SIG-M5 (cell line): ENCODE data around the gene MBD5.
"Not testable (repeated sequence)": the region's sequence is repeated elsewhere in the genome, so short reads cannot be mapped to it uniquely, and the experiment has no call there.

Experiments used
- DNase-seq: peaks from one replicate; lab custom pipeline; 2025; lab: John Stamatoyannopoulos, UW

The MBD5 gene

DNA sequence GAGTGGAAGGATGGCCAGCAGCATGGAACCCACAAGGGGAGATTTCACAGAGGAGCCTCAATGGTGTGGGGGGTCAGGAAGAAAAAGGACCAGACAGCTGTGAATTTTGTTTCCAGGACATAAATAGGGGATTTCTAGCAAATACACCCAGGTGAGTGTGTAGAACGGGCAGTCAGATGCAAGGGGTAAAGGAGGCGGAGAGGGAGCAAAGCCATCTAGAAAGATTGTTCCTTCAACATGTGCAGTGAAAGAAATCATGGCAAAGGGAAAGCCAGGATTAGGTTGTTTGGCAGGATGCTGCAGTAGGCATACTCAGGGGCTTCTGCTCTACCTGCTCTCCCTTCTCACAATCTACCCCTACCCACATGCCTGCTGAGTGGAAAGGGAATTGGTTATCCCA, 504.2 kb downstream of the MBD5 start:
- DNase-seq = no peak

DNA sequence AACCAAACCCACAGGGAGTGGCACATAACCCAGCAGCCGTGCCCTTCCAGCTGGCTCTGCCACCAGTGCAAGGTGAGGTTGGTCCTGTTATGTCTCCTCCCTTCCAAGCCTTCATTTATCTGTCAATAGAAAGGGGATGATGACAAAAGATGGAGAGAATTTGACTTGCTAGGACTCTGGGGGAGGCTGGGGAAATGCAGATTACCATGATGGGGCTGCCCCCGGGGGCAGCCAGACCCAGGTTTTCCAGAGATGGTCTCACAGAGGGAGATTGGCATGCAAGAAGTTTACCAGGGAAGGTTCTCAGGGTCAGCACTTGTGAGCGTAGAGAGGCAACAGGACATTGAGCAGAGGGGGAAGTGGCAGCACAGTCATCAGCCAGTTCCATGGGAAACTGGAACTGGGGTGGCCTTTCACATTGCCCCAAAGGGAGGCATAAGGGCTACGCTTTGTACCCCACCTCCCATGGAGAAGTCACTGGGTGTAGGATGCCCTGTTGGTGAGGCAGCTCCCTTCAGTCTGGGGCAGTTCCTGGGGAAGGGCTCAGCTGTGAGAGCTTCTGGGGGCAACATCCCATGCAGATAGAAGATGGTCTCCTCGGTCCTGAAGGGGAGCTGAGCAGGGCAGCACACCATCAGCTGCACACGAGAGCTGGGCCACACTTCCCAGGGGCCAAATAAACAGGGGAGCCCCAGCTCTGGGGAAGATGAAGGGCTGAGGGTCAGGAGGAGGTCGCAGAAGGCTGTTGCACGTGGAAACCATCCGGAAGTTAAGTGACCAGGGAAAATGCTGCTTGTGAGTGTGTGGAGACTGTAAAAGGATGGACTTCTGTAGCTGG, 505.8 kb downstream of the MBD5 start:
- no peak for DNase-seq

DNA sequence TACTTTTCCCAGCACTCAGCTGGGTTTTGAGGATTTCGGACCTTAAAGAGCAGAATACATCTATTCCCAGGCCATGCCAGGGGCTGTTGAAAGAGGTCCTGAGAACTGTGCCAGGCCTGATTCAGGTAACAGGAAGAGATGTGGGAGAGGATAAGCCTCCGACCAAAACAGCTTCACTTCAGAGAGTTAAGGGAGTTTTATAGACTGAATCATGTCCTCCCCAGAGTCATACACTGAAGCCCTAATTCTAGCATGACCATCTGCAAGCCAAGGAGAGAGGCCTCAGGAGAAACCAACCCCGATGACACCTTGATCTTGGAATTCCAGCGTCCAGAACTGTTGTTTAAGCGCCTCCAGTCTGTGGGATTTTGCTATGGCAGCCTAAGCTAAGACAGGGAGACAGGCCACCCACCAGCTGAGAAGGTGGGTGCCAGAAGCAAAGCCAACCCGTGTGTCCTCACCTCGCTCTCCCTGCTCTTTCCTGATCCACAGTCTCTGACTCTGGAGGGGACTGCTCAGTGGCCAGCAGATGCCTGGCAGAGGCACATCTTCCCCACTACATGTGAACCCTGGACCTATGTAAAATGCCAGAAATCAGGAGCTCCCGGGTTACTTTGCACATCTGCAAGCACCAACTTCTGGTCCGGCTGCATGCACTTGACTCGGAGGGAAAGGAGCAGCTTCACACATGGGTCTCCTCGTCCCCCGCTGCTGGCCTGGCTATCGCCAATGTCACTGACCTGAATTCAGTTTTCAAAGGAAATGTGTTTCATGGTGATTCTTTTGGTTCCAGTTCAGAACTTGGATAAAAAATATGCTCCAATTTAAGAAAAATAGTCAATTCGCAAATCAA, 506.8 kb downstream of the MBD5 start:
- no peak for DNase-seq

DNA sequence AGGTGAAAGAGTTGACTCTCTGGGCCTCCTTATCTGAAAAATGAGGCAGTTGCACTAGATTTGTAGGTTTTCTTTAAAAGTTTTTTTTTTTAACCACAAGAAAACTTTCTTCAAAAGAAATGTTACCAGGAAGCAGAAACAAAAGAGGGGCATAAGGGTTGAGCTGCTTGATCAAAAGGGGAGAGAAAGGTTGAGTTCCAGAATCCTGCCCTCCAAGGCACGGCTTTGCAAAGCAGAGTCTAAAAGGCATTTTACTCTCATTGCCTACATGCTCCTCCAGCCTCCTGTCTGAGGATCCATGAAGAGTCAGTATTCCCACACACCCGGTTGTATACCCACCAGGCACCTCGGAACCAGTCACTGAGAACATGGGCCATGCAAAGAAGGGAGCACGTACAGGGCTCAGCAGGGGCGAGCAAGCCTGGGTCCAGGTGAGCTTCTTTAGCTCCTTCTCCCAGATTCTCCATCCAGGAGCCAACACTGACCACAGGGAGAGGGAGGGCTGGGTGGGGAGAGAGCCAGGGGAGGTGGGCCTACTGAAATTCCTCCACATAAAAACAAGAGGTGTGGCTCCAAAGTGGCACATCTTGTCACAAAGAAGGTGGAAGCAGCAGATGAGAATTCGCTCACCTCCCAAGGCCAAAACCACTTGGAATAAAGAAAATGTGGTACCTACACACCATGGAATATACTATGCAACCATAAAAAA, 507.6 kb downstream of the MBD5 start:
- no peak for DNase-seq

DNA sequence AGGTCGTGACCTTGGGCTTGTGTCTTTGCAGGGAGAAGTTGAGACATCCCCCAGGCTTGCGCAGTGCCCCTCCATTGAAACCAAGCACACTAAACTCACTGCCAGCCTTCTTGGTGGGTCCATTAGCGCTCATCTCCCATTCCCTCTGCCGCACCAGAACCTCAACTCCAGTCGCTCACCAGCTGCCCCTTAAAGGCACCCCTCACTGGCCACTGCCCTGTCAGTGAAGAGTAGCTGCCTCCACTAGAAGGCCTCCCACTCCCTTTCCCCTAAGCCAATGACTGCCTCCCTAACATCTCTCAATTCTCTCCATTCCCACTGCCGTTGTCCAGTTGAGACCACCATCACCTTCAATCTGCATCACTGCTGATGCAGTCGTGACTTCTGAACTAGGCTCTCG, 508.9 kb downstream of the MBD5 start:
- DNase-seq = no peak

DNA sequence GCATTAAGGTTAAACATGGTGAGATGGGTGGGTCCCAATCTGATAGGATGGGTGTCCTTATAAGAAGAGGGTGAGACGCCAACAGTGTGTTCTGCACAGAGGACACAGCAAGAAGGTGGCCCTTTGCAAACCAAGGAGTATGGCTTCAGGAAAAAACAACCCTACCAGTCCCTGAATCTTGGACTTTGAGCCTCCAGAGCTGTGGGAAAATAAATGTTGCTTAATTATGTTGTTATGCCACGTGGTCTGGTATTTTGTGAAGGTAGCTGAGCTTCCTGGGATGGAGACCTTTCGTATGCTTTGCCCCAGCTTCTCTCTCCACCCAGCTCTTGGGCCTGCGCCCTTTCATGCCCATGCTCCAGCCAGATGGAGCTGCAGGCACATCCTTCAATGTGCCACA, 509.5 kb downstream of the MBD5 start:
- DNase-seq = no peak

DNA sequence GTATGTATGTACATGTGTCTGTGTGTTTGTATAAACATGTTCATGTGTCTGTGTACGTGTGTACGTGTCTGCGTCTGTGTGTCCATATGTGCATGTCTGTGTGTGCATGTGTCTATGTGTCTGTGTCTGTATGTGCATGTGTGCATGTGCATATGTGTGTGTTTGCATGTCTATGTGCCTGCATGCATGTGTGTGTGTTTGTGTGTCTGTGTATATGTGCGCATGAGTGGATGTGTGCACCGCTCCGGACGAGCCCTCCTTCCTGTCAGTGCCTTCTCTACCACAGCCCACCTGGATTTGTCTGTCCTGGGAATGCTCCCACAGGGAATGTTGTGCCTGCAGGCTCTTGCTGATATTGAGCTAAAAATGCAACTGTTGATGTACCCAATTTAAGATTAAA, 510.3 kb downstream of the MBD5 start:
- no peak for DNase-seq

DNA sequence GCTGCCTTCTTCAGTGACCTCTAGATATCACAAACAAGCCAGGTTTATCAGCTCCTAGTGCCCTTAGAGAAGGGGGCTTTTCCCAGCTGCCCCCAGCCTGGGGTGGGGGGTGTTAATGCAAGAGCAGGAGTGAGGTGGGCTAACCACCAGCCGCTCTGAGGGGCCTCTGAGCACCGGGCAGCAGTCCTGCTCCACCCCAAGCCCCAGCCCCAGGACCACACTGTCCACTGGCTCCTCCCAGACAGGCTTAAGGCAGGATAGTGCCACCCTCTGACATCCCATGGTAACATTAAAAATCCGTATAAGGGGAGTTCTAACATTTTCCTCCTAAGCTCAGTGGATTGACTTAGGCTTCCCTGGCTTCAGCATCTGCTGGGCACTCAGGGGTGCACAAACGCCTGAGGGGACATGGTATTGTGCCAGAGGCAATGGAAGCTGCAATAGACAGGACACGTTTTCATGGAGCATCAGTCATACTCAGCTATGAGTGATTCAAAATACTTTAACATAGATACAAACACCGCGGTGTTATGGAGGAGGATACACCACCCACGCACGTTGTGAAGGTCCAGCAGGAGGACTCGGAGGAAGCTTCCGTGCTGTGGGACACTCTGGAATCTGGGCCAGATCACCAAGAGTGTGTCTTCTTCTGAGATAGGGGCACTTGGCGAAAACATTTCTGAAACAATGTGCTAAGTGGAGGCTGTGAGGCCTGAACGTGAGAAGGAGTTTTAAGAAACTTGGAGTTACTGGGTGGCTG, 511.0 kb downstream of the MBD5 start:
- no peak for DNase-seq

DNA sequence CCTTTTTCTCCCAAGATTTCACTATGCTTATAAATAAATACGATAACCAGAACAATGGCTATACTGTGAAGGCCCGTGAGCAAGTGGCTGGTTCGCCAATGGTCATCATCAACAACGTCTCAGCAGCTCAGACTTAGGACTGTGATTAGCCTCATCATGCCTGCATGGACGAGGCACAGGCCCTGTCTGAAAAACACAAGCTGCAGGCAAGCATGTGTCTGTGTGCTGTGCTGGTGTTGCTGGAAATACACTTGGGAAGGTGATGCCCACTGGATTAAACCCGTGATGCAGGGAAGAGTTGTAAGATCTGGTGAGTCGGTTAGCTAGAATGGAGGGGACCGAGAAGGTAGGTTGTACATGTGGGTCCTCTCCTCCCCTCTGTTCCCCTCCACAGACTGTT, 512.1 kb downstream of the MBD5 start:
- no peak for DNase-seq

DNA sequence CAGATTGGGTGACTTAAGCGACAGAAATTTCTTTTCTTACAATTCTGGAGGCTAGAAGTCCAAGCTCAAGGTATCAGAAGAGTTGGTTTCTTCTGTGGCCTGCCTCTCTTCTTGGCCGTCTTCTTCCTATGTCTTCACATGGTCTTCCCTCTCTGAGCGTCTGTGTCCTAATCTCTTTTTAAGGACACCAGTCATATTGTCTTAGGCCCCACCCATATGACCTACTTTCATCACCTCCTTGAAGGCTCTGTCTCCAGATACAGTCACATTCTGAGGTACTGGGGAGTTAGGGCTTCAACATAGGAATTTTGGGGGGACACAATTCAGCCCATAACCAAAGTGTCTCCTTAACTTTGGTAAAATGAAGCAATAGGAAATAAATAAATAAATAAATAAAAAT, 512.8 kb downstream of the MBD5 start:
- DNase-seq = no peak

DNA sequence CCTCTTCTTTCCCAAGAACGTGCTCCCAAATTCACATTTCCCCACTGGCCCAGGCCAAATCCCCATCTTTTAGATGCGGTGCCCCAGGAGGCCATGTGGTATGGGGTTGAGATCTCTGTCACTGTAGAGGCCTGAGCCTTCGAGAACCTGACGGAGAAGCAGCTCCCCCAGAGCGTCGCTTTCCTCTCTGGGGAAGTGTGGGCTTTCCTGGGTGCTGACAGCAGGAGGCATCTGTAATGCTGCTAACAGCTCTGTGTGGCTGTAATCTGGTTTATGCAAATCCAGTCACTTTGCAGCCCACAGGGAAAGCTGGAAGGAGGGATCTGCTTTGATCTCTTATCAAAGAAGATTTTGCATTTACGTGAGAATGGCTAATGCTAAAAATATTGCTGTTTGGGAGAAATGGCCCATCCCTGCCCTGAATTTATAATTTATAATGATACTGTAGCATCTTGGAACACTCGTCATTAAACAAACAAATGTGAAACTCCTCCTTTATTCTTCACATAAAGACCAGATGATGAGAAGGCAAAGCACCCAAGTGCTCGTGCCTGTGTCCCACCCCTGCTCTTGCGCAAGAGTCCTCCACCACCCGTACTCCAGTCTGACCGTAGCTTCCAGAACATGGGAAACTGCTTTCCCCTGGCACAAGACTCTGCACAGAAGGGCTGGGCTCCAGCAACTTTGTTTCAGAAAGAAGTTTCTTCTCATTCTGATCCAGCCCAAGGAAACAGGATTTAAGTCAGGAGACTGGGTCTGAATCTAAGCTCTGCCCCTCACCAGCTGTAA, 513.7 kb downstream of the MBD5 start:
- no peak for DNase-seq

DNA sequence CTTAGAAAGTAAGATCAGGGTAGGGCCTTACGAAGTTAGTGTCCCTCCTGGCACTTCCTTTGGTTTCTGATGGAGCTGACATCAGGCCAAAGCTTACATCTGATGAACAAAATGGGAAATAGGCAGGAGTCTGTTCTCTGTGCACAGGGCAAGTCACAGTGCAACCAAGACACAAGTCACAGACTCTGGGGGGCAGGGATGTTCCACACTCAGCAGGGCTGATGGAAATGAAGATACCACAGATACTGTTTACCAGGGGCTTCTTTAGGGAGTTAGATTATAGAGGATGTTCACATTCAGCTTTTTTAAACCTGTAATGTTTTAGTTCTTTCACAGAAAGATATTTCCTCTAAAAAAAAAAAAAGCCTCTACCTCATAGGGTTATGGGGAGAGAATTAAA, 517.5 kb downstream of the MBD5 start:
- DNase-seq = no peak

DNA sequence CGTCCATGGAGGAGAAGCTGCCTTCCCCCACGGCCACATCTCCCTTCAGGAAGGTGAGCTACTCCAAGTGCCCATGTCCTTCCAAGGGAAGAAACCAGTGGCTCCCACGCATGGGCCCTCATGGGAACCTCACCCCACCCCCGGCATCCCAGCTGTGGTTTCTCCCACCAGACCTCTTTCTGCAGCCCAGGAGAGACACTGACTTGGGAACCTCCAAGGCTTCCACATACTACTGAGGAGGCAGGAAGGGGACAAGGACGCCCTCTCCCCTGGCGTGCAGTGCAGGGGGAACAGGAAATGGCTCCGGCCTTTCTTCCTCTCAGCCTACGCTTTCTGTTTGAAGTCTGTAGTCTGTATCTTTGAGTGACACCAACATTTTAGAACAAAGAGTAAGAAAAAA, 519.1 kb downstream of the MBD5 start:
- no peak for DNase-seq

DNA sequence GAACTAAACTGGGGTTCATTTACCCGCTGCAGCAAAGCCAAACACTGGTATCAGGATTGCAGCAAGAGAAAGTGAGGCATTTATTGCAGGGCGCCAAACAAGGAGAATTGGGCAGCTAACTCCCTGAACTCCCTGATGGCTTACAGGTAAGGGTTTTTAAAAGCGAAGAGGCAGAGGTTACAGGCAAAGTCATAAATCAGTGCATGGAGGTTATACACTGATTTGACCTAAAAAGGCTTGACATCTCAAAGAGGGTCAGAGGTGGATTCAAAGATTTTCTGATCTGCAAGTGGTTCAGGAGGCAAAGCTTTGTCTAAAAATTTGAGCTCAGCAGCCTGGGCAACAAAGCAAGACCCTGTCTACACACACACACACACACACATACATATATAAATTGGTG, 520.9 kb downstream of the MBD5 start:
- no peak for DNase-seq

DNA sequence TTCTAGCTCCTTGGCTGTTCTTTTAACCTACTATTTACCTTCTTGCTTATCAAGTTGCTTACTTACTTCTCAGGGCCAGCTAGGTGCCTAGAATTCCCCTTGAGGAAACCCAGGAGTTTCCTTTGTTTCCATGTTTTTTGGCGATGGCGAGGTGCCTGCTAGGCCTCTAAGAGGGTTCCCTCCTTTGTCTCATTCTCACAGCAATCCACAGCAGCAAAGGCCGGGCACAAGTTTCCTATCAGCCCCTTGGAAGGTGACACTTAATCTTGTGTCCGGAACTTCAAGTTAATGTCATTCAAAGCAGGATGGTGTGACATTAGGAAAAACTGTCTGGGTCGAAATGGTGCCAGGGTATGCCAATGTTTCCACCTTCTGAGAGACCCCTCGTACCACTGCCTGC, 521.7 kb downstream of the MBD5 start:
- DNase-seq = no peak

DNA sequence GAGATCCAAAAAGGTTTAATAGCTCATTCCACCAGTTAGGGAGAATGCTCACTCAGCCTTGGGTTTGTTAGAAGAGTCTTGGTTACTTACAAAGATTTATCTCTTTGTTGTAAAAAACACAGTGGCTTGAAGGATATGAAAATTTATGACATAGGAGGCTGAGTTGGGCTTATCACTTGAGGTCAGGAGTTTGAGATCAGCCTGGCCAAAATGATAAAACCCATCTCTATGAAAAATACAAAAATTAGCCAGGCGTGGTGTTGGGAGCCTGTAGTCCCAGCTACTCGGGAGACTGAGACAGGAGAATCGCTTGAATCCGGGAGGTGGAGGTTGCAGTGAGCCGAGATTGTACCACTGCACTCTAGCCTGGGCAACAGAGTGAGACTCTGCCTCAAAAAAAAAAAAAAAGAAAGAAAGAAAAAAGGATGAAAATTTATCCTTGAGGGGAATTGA, 522.2 kb downstream of the MBD5 start:
- not testable (repeated sequence) for DNase-seq

DNA sequence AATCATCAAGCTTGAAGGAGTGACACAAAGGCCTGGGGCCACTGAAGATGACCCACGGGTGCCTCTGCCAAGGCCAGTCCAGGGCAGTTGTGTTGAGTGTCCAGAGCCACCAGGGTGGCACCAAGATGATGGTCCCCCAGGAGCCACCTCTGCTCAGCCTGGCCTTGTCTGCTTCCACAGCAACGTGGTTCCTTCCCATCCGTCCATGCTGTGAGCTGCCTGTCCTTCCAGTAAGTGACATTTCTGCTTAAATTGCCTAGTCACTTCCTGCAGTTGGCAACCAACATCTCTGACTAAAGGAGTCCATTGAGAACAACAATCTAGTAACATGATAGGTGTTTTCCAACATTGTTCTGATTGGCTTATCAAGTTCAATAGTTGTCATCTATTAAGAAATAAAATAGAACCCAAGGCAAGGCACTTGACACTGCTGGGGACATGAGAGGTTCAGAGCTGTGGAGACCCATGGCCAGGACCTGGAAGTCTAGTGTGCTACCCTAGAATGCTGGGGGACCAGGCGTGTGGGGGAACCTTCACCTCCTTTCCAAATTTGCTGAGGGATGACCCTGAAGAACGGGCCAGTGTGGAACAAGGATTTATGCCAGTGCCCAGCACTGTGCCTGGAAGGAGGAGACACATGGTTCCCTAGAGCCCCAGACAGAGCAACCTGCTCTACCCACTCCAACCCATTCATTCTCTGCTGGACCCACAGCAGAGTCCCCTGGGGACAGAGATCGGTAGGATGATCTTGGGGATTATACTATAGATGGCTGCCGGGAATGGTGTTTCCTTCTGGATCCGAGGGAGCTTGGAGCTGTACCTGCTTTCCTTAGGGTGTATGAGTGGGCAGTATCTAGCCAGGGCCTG, 524.7 kb downstream of the MBD5 start:
- DNase-seq = no peak

DNA sequence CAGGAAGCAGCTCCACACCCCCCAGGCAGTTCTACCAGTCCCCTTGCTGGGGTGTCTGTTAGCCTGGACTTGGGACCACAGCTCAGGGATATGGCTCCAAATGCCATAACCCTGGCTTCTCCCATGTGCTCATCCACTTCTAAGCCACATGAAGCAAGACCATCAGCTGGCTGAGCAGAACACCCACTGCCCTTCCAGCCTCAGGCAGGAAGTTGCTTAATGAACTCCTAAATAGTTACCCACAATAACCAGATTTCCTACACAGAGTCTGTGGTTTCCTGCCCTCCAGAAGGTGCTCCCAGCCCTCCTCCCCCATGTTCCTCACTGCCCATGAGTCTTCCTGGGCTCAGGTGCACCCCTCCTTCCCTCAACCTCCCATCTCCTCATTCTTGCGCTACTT, 525.4 kb downstream of the MBD5 start:
- DNase-seq = peak; percentile 21

DNA sequence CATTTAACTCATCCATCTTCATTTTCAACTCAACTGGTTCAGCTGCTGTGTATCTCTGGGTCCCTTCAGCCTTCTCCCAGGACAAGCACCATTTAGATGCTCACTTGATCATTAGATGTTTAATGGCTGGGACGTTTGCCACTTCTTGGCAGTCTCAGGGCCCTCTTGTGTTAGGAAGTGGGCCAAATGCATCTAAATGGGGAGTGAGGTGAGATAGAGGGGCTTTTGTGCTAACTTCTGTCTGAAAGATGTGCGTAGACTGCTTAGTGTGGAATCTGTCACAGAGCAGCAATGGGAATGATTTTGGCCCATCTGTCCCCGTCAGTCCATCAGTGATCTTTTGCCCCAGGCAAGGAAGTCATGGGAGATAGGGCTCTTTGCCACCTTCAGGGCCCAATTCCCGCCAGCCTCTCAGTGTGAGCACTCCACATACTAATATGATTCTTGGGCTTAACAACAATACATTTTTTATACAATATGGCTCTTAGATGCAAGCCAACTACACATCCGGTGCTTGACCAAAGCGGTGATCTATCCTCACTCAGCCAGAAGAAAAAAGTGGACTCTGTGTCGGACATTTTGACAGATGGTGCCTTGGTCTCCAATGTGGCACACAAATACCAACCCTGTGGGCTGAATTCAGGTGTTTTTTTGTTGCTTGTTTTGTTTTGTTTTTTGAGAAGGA, 528.0 kb downstream of the MBD5 start:
- no peak for DNase-seq
